Duodenal mucosa (tissue), 2 donors: ENCODE measurements around the gene HSF2BP.

Experiments
- H3K27ac ChIP-seq: one replicate; pipeline ENCODE4 v1.7.0; 2013; ENCODE audit warnings: low read depth, low read length
- H3K27me3 ChIP-seq, 2 donors: one replicate each; pipeline ENCODE4 v1.7.0; 2013; ENCODE audit warnings: low read length in 2 of 2, control low read depth in 1 of 2; ENCODE audit not compliant: insufficient read depth in 2 of 2, control insufficient read depth in 1 of 2
- H3K36me3 ChIP-seq, 2 donors: one replicate each; pipeline ENCODE4 v1.7.0; 2013; ENCODE audit warnings: low read length in 2 of 2, control low read depth in 1 of 2; ENCODE audit not compliant: insufficient read depth in 2 of 2, control insufficient read depth in 1 of 2
- H3K4me1 ChIP-seq, 2 donors: one replicate each; pipeline ENCODE4 v1.7.0; 2013; ENCODE audit warnings: low read length in 2 of 2, control low read depth in 1 of 2; ENCODE audit not compliant: insufficient read depth in 2 of 2, control insufficient read depth in 1 of 2
- H3K4me3 ChIP-seq, 2 donors: one replicate each; pipeline ENCODE4 v1.7.0; 2013; ENCODE audit warnings: low read length in 2 of 2, low read depth in 1 of 2
- H3K9ac ChIP-seq, 2 donors: one replicate each; pipeline ENCODE4 v1.7.0; 2013; ENCODE audit warnings: low read length in 2 of 2, low read depth in 1 of 2
- H3K9me3 ChIP-seq, 2 donors: one replicate each; pipeline ENCODE4 v1.7.0; 2013; ENCODE audit warnings: low read length in 2 of 2, control low read depth in 1 of 2; ENCODE audit not compliant: control insufficient read depth in 1 of 2

The HSF2BP gene

GRCh38 chr21:43697758-43698643 is 38.7 kb upstream of the HSF2BP start:
- peaks cover 0 to 16% of the 10 kb centered on the region in 2 donors for H3K36me3 ChIP-seq
- no peaks in the 10 kb centered on the region for H3K27me3 ChIP-seq
- no peak overlapping the region for H3K4me3 ChIP-seq

GRCh38 chr21:43696214-43696613 is 36.9 kb upstream of the HSF2BP start:
- Histone ChIP-seq H3K36me3 (peaks cover 2 to 28% of the 10 kb centered on the region in 2 donors), H3K27me3 (no peaks in the 10 kb centered on the region), H3K9me3 (no peaks in the 10 kb centered on the region), H3K27ac (no peak overlapping the region), H3K4me1 (no peaks in the 10 kb centered on the region), H3K9ac (no peak overlapping the region), H3K4me3 (no peak overlapping the region)

More at GRCh38 chr21:43697758-43698643, 38.7 kb upstream of the HSF2BP start:
- Histone ChIP-seq H3K9ac (no peak overlapping the region), H3K4me1 (peaks cover 5 to 9% of the 10 kb centered on the region in 2 donors), H3K9me3 (no peaks in the 10 kb centered on the region), H3K27ac (no peak overlapping the region)

DNA sequence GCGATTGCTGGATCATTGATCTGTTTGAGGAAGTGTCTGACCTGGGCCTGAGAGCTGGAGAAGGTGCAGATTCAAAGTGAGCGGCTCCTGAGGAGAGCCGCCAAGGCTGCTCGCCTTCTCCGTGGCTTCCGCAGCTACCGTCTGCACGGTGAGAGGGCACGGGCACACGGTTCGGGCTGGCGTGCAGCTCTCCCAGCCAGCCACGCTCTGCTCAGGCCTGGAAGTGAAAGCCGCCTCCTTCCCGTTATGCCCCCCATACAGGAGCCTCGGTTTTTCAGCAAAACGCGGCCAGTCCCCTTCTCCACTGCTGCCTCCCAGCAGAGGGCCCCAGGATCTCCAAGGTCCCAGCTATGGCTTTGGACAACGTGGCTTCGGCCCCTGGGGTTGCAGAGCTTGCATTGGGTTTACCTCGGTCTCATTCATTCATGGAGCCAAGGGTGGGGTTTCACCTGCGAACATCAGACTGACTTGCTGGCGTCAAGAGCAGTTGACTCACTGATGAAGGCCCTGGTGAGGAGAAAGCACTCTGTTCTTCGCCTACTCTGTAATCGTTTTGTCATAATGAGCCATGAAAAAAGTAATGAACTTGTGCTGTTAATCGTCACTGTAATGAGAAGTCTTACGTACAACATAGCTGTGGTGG is 35.3 kb upstream of the HSF2BP start:
- H3K9ac ChIP-seq, result no peak overlapping the region
- H3K4me1 ChIP-seq, result no peaks in the 10 kb centered on the region
- no peaks in the 10 kb centered on the region for H3K27me3 ChIP-seq
- no peaks in the 10 kb centered on the region for H3K9me3 ChIP-seq
- H3K36me3 ChIP-seq, result peaks cover 12 to 44% of the 10 kb centered on the region in 2 donors
- no peak overlapping the region for H3K4me3 ChIP-seq
- no peak overlapping the region for H3K27ac ChIP-seq

DNA sequence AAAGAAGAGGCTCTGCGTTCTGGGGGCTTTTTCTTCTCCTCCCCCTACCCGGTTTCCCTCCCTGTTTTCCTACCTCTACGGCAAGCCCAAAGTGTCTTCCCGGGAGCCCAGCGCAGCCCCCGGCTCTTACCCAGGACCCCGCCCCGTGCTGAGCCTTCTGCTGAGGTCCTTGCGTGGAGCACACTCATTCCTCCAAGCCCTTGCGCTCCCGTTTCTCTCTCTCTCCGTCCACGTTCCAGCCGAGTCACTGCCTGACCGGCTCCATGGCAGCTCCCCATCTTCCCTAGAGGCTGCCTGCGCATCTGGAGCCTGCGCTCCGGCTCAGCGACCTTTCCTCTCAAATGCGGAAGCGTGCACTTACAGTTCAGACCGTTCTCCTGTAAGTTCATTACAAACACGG is 34.7 kb upstream of the HSF2BP start:
- Histone ChIP-seq H3K4me1 (no peaks in the 10 kb centered on the region), H3K9ac (no peak overlapping the region), H3K27ac (no peak overlapping the region), H3K4me3 (no peak overlapping the region), H3K9me3 (no peaks in the 10 kb centered on the region), H3K27me3 (no peaks in the 10 kb centered on the region), H3K36me3 (peaks cover 16 to 50% of the 10 kb centered on the region in 2 donors)

GRCh38 chr21:43692949-43693348 is 33.7 kb upstream of the HSF2BP start:
- Histone ChIP-seq H3K27me3 (no peaks in the 10 kb centered on the region), H3K9ac (no peak overlapping the region), H3K9me3 (no peaks in the 10 kb centered on the region), H3K36me3 (peaks cover 19 to 60% of the 10 kb centered on the region in 2 donors), H3K27ac (no peak overlapping the region), H3K4me1 (no peaks in the 10 kb centered on the region), H3K4me3 (no peak overlapping the region)

DNA sequence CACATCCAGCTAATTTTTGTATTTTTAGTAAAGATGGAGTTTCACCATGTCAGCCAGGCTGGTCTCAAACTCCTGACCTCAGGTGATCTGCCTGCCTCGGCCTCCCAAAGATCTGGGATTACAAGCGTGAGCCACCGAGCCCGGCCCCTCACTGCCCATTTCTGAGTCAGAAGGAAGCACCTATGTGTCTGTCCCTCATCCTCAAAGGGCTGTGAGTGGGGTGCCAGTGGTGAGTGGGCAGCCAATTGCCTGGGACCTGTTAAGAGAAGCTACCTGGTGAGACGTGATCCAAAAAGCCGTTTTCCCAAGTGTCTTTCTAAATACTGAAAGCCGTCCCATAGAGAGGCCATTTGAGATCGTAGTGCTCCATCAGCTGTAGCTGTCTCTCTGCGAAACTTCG is 32.5 kb upstream of the HSF2BP start:
- H3K4me1 ChIP-seq, result no peaks in the 10 kb centered on the region
- H3K36me3 ChIP-seq, result peaks cover 26 to 72% of the 10 kb centered on the region in 2 donors
- H3K4me3 ChIP-seq, result no peak overlapping the region
- no peaks in the 10 kb centered on the region for H3K27me3 ChIP-seq
- H3K9ac ChIP-seq, result no peak overlapping the region
- H3K27ac ChIP-seq, result no peak overlapping the region
- no peaks in the 10 kb centered on the region for H3K9me3 ChIP-seq

- H3K36me3 ChIP-seq, result peaks cover 31 to 77% of the 10 kb centered on the region in 2 donors
- H3K4me1 ChIP-seq, result no peaks in the 10 kb centered on the region
- H3K4me3 ChIP-seq, result no peak overlapping the region
- H3K9me3 ChIP-seq, result no peaks in the 10 kb centered on the region
- no peaks in the 10 kb centered on the region for H3K27me3 ChIP-seq
- no peak overlapping the region for H3K9ac ChIP-seq
- H3K27ac ChIP-seq, result no peak overlapping the region
Measured at GRCh38 chr21:43691086-43691795, 32.0 kb upstream of the HSF2BP start.

GRCh38 chr21:43690346-43690745 is 31.1 kb upstream of the HSF2BP start:
- Histone ChIP-seq H3K9ac (no peak overlapping the region), H3K36me3 (peaks cover 36 to 85% of the 10 kb centered on the region in 2 donors), H3K27me3 (no peaks in the 10 kb centered on the region), H3K9me3 (no peaks in the 10 kb centered on the region), H3K4me3 (no peak overlapping the region), H3K4me1 (no peaks in the 10 kb centered on the region), H3K27ac (no peak overlapping the region)

- no peaks in the 10 kb centered on the region for H3K4me1 ChIP-seq
- H3K27ac ChIP-seq, result no peak overlapping the region
- H3K9me3 ChIP-seq, result no peaks in the 10 kb centered on the region
- H3K36me3 ChIP-seq, result peaks cover 41 to 90% of the 10 kb centered on the region in 2 donors
- H3K9ac ChIP-seq, result no peak overlapping the region
- no peaks in the 10 kb centered on the region for H3K27me3 ChIP-seq
- H3K4me3 ChIP-seq, result no peak overlapping the region
Measured at GRCh38 chr21:43689556-43690337, 30.5 kb upstream of the HSF2BP start.
